MCF 10A (cell line): ENCODE data around the gene ATP13A5. TPM values are rescaled to one million over a fixed set of nuclear protein-coding genes. Genes with fewer than 3 reads are reported as not detected.

Experiments used
- BruUV-seq: library from RNA; stranded (reverse); fragments of 400-500 nt; replicated peaks from 2 replicates; lab custom pipeline; 2021; lab: Mats Ljungman, UMichigan
- CTCF ChIA-PET: fragments of 300-600 bp; sonication (Branson Sonifier 250); formaldehyde crosslinking; extraction: SDS; loops from one replicate; lab custom pipeline; 2021; ENCODE audit warnings: antibody characterized with exemption, inconsistent platforms; lab: Yijun Ruan, JAX
- POLR2A ChIA-PET: fragments of 300-600, 350-650 bp; sonication (Branson Sonifier 250); formaldehyde crosslinking; extraction: SDS; loops from one replicate; lab custom pipeline; 2020; ENCODE audit warnings: antibody characterized with exemption, inconsistent platforms; lab: Yijun Ruan, JAX
- DNase-seq: peaks from one replicate; pipeline ENCODE4 v3.0.0-alpha.2; 2018; ENCODE audit not compliant: unreplicated experiment
- H3K27ac Mint-ChIP-seq: one replicate; pipeline ENCODE4 v1.8.0; 2022; ENCODE audit warnings: mild to moderate bottlenecking, low read depth, mixed read lengths; ENCODE audit not compliant: unreplicated experiment
- H3K27me3 Mint-ChIP-seq: one replicate; pipeline ENCODE4 v1.8.0; 2022; ENCODE audit warnings: mixed read lengths; ENCODE audit not compliant: insufficient read depth, unreplicated experiment
- H3K36me3 Mint-ChIP-seq: one replicate; pipeline ENCODE4 v1.8.0; 2022; ENCODE audit warnings: mild to moderate bottlenecking, moderate library complexity, mixed read lengths; ENCODE audit not compliant: insufficient read depth, unreplicated experiment
- H3K4me1 Mint-ChIP-seq: one replicate; pipeline ENCODE4 v1.8.0; 2022; ENCODE audit warnings: mixed read lengths; ENCODE audit not compliant: insufficient read depth, unreplicated experiment
- H3K4me3 Mint-ChIP-seq: one replicate; pipeline ENCODE4 v1.8.0; 2022; ENCODE audit warnings: mild to moderate bottlenecking, moderate library complexity, mixed read lengths; ENCODE audit not compliant: unreplicated experiment
- H3K9me3 Mint-ChIP-seq: one replicate; pipeline ENCODE4 v1.8.0; 2022; ENCODE audit warnings: mixed read lengths; ENCODE audit not compliant: unreplicated experiment
- CTCF ChIP-seq: fragments of 200-600 bp; IDR thresholded peaks from one replicate; pipeline ENCODE4 v1.8.0; 2022; ENCODE audit warnings: antibody characterized with exemption, mild to moderate bottlenecking; ENCODE audit not compliant: unreplicated experiment
- intact Hi-C: fragments of 100-400 bp; cut with micrococcal nuclease; formaldehyde crosslinking; loops from 2 replicates; pipeline ENCODE4 v1.14.1; 2022
- total RNA-seq: library from RNA; stranded (reverse); gene quantifications from 2 replicates; pipeline ENCODE4 v1.2.3, GENCODE V29; 2022

Gene ATP13A5
- total RNA-seq, 1 experiment from 2014 or later: not detected

- TF ChIP-seq CTCF: no peak
- Mint-ChIP-seq H3K4me3 (no peak overlapping the region), H3K27me3 (peaks cover 23% of the 10 kb centered on the region), H3K36me3 (no peaks in the 10 kb centered on the region), H3K9me3 (no peaks in the 10 kb centered on the region), H3K4me1 (no peaks in the 10 kb centered on the region), H3K27ac (no peak overlapping the region)
- ChIA-PET POLR2A (interaction anchor here (0.7 kb wide), 1 partner anchor 61 kb away, joined by 3 read pairs; no protein-coding TSS in a partner anchor), CTCF (interaction anchor here (1.1 kb wide), 1 partner anchor 15 kb away, joined by 4 read pairs; no protein-coding TSS in a partner anchor)
- no TSS peak for BruUV-seq
- intact Hi-C loops: no loop called here
- no peak for DNase-seq
Observed at GRCh38 chr3:193261970-193262369, 116.6 kb downstream of the ATP13A5 start.

- H3K27me3 Mint-ChIP-seq: peaks cover 47% of the 10 kb centered on the region
- intact Hi-C loops: no loop called here
- no peak overlapping the region for H3K4me3 Mint-ChIP-seq
- no peak overlapping the region for H3K27ac Mint-ChIP-seq
- ChIA-PET CTCF (interaction anchor here (0.7 to 0.8 kb wide), 2 partner anchors 135 to 208 kb away, joined by 3 read pairs; no protein-coding TSS in a partner anchor), POLR2A (no interaction called here)
- no peak for DNase-seq
- H3K36me3 Mint-ChIP-seq: no peaks in the 10 kb centered on the region
- no peaks in the 10 kb centered on the region for H3K4me1 Mint-ChIP-seq
- no peak for TF ChIP-seq CTCF
- peaks cover 12% of the 10 kb centered on the region for H3K9me3 Mint-ChIP-seq
- BruUV-seq: no TSS peak
Observed at GRCh38 chr3:193253986-193254660, 124.4 kb downstream of the ATP13A5 start.

DNA sequence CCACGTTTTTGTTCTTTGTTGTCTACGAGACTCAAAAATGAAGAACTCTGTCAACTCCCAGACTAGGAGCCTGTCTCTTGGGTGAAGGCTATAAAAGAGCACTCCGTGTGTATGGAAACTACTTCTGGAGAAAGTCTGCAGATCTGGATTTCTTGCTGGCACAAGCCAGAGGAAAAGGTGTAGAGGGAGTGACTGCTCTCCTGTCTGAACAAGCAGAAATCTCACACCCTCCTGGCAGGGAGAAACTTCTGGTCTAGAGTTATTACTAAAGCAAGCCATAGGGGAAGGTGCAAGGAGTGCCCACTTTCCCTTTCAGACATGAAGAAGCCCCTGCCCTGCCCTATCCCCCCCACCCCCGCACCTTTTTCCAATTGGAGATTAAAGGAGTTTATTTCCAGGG lies 128.1 kb downstream of the ATP13A5 start:
- DNase-seq: no peak
- Mint-ChIP-seq H3K4me1 (no peaks in the 10 kb centered on the region), H3K36me3 (no peaks in the 10 kb centered on the region), H3K27ac (no peak overlapping the region), H3K4me3 (no peak overlapping the region), H3K9me3 (peaks cover 23% of the 10 kb centered on the region), H3K27me3 (peaks cover 11% of the 10 kb centered on the region)
- POLR2A ChIA-PET: no interaction called here
- no TSS peak for BruUV-seq
- CTCF ChIA-PET: no interaction called here
- no peak for TF ChIP-seq CTCF
- intact Hi-C loops: no loop called here

DNA sequence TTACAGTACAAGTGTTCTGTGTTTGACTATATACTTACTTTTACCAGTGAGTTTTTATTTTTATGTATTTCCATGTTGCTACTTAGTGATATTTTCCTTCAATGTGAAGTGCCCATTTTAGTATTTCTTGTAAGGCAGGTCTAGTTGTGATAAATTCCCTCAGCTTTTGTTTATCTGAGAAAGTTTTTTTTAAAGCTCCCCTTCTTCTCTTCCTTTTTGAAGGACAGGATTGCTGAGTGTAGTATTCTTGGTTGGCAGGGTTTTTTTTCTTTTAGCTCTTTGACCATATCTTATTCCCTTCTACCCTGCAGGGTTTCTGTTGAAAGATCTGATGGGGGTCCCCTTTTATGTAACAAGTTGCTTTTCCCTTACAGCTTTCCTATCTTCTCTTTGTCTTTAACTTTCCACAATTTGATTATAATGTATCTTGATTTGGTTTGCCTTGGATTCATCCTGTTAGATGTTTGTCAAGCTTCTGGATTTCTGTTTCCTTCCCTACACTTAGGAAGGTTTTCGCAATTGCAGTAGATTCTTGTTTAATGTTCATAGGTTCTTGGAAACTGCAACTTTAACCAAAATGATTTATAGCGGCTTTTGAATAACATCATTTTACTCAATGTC lies 129.6 kb downstream of the ATP13A5 start:
- H3K36me3 Mint-ChIP-seq: no peaks in the 10 kb centered on the region
- POLR2A ChIA-PET: interaction anchor here (0.6 kb wide), 1 partner anchor 154 kb away, joined by 3 read pairs; no protein-coding TSS in a partner anchor
- no peaks in the 10 kb centered on the region for H3K27me3 Mint-ChIP-seq
- no TSS peak for BruUV-seq
- no peak overlapping the region for H3K27ac Mint-ChIP-seq
- no peaks in the 10 kb centered on the region for H3K4me1 Mint-ChIP-seq
- H3K4me3 Mint-ChIP-seq: no peak overlapping the region
- intact Hi-C loops: no loop called here
- CTCF ChIA-PET: interaction anchor here (0.9 kb wide), 1 partner anchor 42 kb away, joined by 4 read pairs; no protein-coding TSS in a partner anchor
- TF ChIP-seq CTCF: no peak
- H3K9me3 Mint-ChIP-seq: peaks cover 30% of the 10 kb centered on the region
- DNase-seq: no peak
